GM10266 (cell line): ENCODE data around the gene TEX38.

ENCODE experiments used
- DNase-seq: peaks from one replicate; pipeline ENCODE4 v3.0.0; 2012; ENCODE audit errors: extremely low spot score
- CTCF ChIP-seq: IDR thresholded peaks from 2 replicates; pipeline ENCODE4 v1.5.1; 2012; ENCODE audit warnings: mild to moderate bottlenecking, low read depth; ENCODE audit not compliant: control insufficient read depth, insufficient read depth; ENCODE audit errors: missing control alignments

TEX38 gene

GRCh38 chr1:46679789-46680573, 8.3 kb downstream of the TEX38 start:
- TF ChIP-seq CTCF, result no peak
- no peak for DNase-seq

- no peak for DNase-seq
- no peak for TF ChIP-seq CTCF
These were observed 9.8 kb downstream of the TEX38 start for GRCh38 chr1:46681333-46682034.

GRCh38 chr1:46682064-46682463, 10.4 kb downstream of the TEX38 start:
- TF ChIP-seq CTCF, result no peak

GRCh38 chr1:46684670-46685069, 13.0 kb downstream of the TEX38 start:
- no peak for TF ChIP-seq CTCF
- DNase-seq, result no peak

More at GRCh38 chr1:46682064-46682463, 10.4 kb downstream of the TEX38 start:
- DNase-seq, result no peak

- no peak for DNase-seq
- no peak for TF ChIP-seq CTCF
These were observed 14.6 kb downstream of the TEX38 start for GRCh38 chr1:46686255-46686654.

GRCh38 chr1:46687093-46687659, 15.5 kb downstream of the TEX38 start:
- no peak for DNase-seq
- TF ChIP-seq CTCF, result no peak

- DNase-seq, result no peak
- no peak for TF ChIP-seq CTCF
These were observed 16.4 kb downstream of the TEX38 start for GRCh38 chr1:46687921-46688509.
